K562 (cell line): Measurements from ENCODE around the gene ECI2. TPM values are rescaled to one million over a fixed set of nuclear protein-coding genes. Genes with fewer than 3 reads are reported as not detected.

ENCODE experiments used
- CCAR2 ChIP-seq: fragments of 200-400 bp; formaldehyde crosslinking; IDR thresholded peaks from 2 replicates; pipeline ENCODE4 v1.6.1; 2017; ENCODE audit warnings: mild to moderate bottlenecking, low read depth, low read length
- GABPB1 ChIP-seq: sonication (generic); formaldehyde crosslinking; IDR thresholded peaks from 2 replicates; pipeline ENCODE4 v1.8.0; 2022; ENCODE audit warnings: mild to moderate bottlenecking, missing genetic modification reagents
- HDAC1 ChIP-seq, 2 experiments: fragments of 450-650 bp; IDR thresholded peaks; 2 replicates each; pipeline ENCODE4 v1.6.1; 2016 to 2017; ENCODE audit warnings: inconsistent platforms in 1 of 2, mild to moderate bottlenecking in 1 of 2, moderate library complexity in 1 of 2
- HDAC3 ChIP-seq: fragments of 450-650 bp; IDR thresholded peaks from 2 replicates; pipeline ENCODE4 v1.6.1; 2018; ENCODE audit warnings: borderline replicate concordance, mild to moderate bottlenecking, moderate library complexity; ENCODE audit not compliant: partially characterized antibody
- HNRNPH1 ChIP-seq: fragments of 200-400 bp; formaldehyde crosslinking; optimal IDR thresholded peaks from 2 replicates; pipeline ENCODE3; 2017; ENCODE audit warnings: low read depth, mild to moderate bottlenecking, low read length, moderate library complexity
- KDM5B ChIP-seq: fragments of 200-600 bp; sonication (generic); IDR thresholded peaks from 2 replicates; pipeline ENCODE4 v1.6.1; 2012; ENCODE audit warnings: low read depth, mild to moderate bottlenecking, moderate library complexity, low read length, control low read depth, inconsistent platforms; ENCODE audit not compliant: insufficient replicate concordance
- MBD2 ChIP-seq: sonication (generic); IDR thresholded peaks from 2 replicates; pipeline ENCODE4 v1.6.1; 2016; ENCODE audit warnings: low read depth, borderline replicate concordance
- MCM2 ChIP-seq: fragments of 450-650 bp; IDR thresholded peaks from 2 replicates; pipeline ENCODE4 v1.6.1; 2017; ENCODE audit warnings: low read depth, mild to moderate bottlenecking
- NFATC3 ChIP-seq: fragments of 450-650 bp; IDR thresholded peaks from 2 replicates; pipeline ENCODE4 v1.6.1; 2017; ENCODE audit warnings: mild to moderate bottlenecking
- POLR2G ChIP-seq: fragments of 200-400 bp; formaldehyde crosslinking; IDR thresholded peaks from 2 replicates; pipeline ENCODE4 v1.6.1; 2017; ENCODE audit warnings: low read depth, mild to moderate bottlenecking, antibody characterized with exemption, low read length, moderate library complexity
- RBFOX2 ChIP-seq: fragments of 200-400 bp; formaldehyde crosslinking; IDR thresholded peaks from 2 replicates; pipeline ENCODE4 v1.6.1; 2017; ENCODE audit warnings: low read depth, mild to moderate bottlenecking, low read length, moderate library complexity
- RBM15 ChIP-seq: fragments of 200-400 bp; formaldehyde crosslinking; IDR thresholded peaks from 2 replicates; pipeline ENCODE4 v1.6.1; 2018; ENCODE audit warnings: mild to moderate bottlenecking, low read length, moderate library complexity; ENCODE audit not compliant: insufficient read depth
- RREB1 ChIP-seq: fragments of 250-450 bp; sonication (Bioruptor Pico); IDR thresholded peaks from 2 replicates; pipeline ENCODE4 v1.4.0; 2020
- SREBF2 ChIP-seq: sonication (generic); formaldehyde crosslinking; IDR thresholded peaks from 2 replicates; pipeline ENCODE4 v1.4.0; 2020; ENCODE audit warnings: mild to moderate bottlenecking, missing genetic modification reagents
- TCF7 ChIP-seq: sonication (generic); IDR thresholded peaks from 2 replicates; pipeline ENCODE4 v1.6.1; 2016; ENCODE audit warnings: antibody characterized with exemption, borderline replicate concordance
- TOE1 ChIP-seq, 2 experiments: fragments of 450-650 bp in 1 of 2; sonication (generic) in 1 of 2; formaldehyde crosslinking in 1 of 2; IDR thresholded peaks; 2 replicates each; pipeline versions ENCODE4 v1.7.1 to v1.8.0; 2016 to 2022; ENCODE audit warnings: borderline replicate concordance in 2 of 2, mild to moderate bottlenecking in 2 of 2, antibody characterized with exemption in 1 of 2, inconsistent platforms in 1 of 2, low read depth in 1 of 2, missing genetic modification reagents in 1 of 2, moderate library complexity in 1 of 2
- ZC3H11A ChIP-seq: IDR thresholded peaks from 2 replicates; pipeline ENCODE4 v1.6.1; 2012; ENCODE audit warnings: low read depth, low read length, improper control_type of control experiment
- polyA plus RNA-seq, 8 experiments: library from polyadenylated mRNA; depleted of rRNA in 4 of 8; stranded (reverse) in 5 of 8; unstranded in 3 of 8; fragments of >200 nt; fragmentation: Nextera tagmentation in 2 of 8; fragmentation: Illumina TruSeq in 1 of 8; extraction: Ambion mirVana in 2 of 8; extraction: Trizol in 1 of 8; gene quantifications; 2 replicates each; pipeline versions ENCODE4 v1.2.1 to v1.2.3, GENCODE V29; 2011 to 2014; ENCODE audit warnings: inconsistent platforms in 1 of 8, missing spikeins in 1 of 8
- total RNA-seq, 7 experiments: library from RNA; depleted of rRNA in 6 of 7; stranded (reverse); fragments of >200 nt in 6 of 7; fragmentation: Illumina TruSeq in 2 of 7; extraction: Trizol in 2 of 7; gene quantifications; 2 replicates each; pipeline versions ENCODE4 v1.2.1 to v1.2.3, GENCODE V29; 2011 to 2021; ENCODE audit warnings: low replicate concordance in 1 of 7
- TF ChIP-seq, protein P1 (sequence below), 2 experiments: IDR thresholded peaks in 1 of 2; conservative IDR thresholded peaks in 1 of 2; 2 replicates each; pipeline ENCODE4 v1.6.1; 2016; ENCODE audit warnings: low read depth in 2 of 2, mild to moderate bottlenecking in 1 of 2, missing compliant biosample characterization in 1 of 2, missing genetic modification characterization in 1 of 2, moderate library complexity in 1 of 2
- TF ChIP-seq, protein P2 (sequence below): fragments of 250-450 bp; sonication (Bioruptor Pico); IDR thresholded peaks from 2 replicates; pipeline ENCODE4 v1.8.0; 2021; ENCODE audit warnings: borderline replicate concordance, mild to moderate bottlenecking, moderate library complexity; ENCODE audit not compliant: poor library complexity, severe bottlenecking

ECI2 gene
- total and polyA plus RNA-seq, 9 of the 15 experiments (the other 6 are each of a cell fraction or from before 2014, with no cell fraction given), result 80.7 to 377 (median 142) TPM

DNA sequence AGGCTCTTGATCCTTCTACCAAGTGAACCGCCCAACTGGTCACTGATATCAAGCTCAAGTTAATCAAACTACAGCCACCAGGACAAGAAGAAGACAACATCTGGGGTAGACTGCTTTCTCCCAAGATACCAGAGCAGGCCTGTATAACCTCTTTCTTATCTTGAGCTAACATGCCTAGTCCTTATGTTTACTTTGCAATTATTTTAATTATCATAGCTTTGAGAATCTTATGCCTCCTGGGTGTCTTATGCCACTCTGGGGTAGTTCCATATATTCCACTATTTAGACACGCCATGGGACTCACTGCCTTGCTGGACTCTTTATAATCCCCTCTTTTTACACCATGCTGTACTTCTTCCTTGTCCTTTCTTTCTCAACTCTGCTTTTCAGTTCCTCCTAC is 41.5 kb upstream of the ECI2 start (continued):
- TF ChIP-seq, protein P1, sequence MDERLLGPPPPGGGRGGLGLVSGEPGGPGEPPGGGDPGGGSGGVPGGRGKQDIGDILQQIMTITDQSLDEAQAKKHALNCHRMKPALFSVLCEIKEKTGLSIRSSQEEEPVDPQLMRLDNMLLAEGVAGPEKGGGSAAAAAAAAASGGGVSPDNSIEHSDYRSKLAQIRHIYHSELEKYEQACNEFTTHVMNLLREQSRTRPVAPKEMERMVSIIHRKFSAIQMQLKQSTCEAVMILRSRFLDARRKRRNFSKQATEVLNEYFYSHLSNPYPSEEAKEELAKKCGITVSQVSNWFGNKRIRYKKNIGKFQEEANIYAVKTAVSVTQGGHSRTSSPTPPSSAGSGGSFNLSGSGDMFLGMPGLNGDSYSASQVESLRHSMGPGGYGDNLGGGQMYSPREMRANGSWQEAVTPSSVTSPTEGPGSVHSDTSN (CRISPR knock-in tag; IDR thresholded peaks at IDR 0.05; ENCODE audit: low read depth), result no peak
- TF ChIP-seq, protein P1 (tag; conservative IDR thresholded peaks at IDR 0.05; ENCODE audit: low read depth), result 0 out of 2 replicates have a peak, but pooled peaks have one; percentile 16
- TF ChIP-seq ZC3H11A (no peak), KDM5B (no peak), CCAR2 (no peak), HDAC3 (no peak), TCF7 (no peak), HDAC1 (IDR thresholded peaks at IDR 0.05) (no peak), TOE1 (IDR thresholded peaks at IDR 0.05; ENCODE audit: borderline replicate concordance) (no peak), TOE1 (CRISPR knock-in tag; IDR thresholded peaks at IDR 0.05; ENCODE audit: borderline replicate concordance, low read depth) (no peak), MBD2 (peak; percentile 31; the same call in 1 of the 2 replicates), RREB1 (CRISPR knock-in tag) (no peak), POLR2G (no peak), GABPB1 (no peak), RBFOX2 (no peak), HNRNPH1 (no peak), MCM2 (no peak), RBM15 (no peak), SREBF2 (no peak), NFATC3 (no peak)
- TF ChIP-seq, protein P2, sequence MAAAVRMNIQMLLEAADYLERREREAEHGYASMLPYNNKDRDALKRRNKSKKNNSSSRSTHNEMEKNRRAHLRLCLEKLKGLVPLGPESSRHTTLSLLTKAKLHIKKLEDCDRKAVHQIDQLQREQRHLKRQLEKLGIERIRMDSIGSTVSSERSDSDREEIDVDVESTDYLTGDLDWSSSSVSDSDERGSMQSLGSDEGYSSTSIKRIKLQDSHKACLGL, result no peak
